CD14-positive monocyte (primary cell): ENCODE measurements around the gene PAOX. TPM values are rescaled to one million over a fixed set of nuclear protein-coding genes. Genes with fewer than 3 reads are reported as not detected.

Experiments used
- DNase-seq, 3 donors: peaks; one replicate each; pipeline ENCODE4 v3.0.0-alpha.2; 2011 to 2022
- H2AFZ ChIP-seq: 2 replicates; pipeline ENCODE4 v1.6.0; 2012; ENCODE audit warnings: mild to moderate bottlenecking, low read depth, low read length, inconsistent platforms; ENCODE audit not compliant: insufficient read depth, poor library complexity, severe bottlenecking
- H3K27ac ChIP-seq, 2 donors: 1 replicate in 1 of 2; 2 replicates in 1 of 2; pipeline ENCODE4 v1.5.1; 2012 to 2013; ENCODE audit warnings: low read length in 2 of 2, control low read depth in 1 of 2, inconsistent platforms in 1 of 2, low read depth in 1 of 2, mild to moderate bottlenecking in 1 of 2
- H3K27me3 ChIP-seq, 2 donors: one replicate each; pipeline versions ENCODE4 v1.6.0 to v1.6.1; 2011 to 2013; ENCODE audit warnings: low read length in 2 of 2; ENCODE audit not compliant: control insufficient read depth in 2 of 2, insufficient read depth in 2 of 2
- H3K36me3 ChIP-seq, 2 donors: replicated peaks in 1 of 2; 1 replicate in 1 of 2; 2 replicates in 1 of 2; pipeline versions ENCODE4 v1.5.1 to v1.6.1; 2012 to 2013; ENCODE audit warnings: low read length in 2 of 2, control low read depth in 1 of 2, inconsistent platforms in 1 of 2, mild to moderate bottlenecking in 1 of 2; ENCODE audit not compliant: insufficient read depth in 2 of 2, control insufficient read depth in 1 of 2
- H3K4me1 ChIP-seq, 2 donors: 1 replicate in 1 of 2; 2 replicates in 1 of 2; pipeline versions ENCODE4 v1.5.1 to v1.6.1; 2012 to 2013; ENCODE audit warnings: low read length in 2 of 2, control low read depth in 1 of 2, inconsistent platforms in 1 of 2, mild to moderate bottlenecking in 1 of 2, moderate library complexity in 1 of 2; ENCODE audit not compliant: insufficient read depth in 2 of 2, control insufficient read depth in 1 of 2
- H3K4me2 ChIP-seq: replicated peaks from 2 replicates; pipeline ENCODE3; 2012; ENCODE audit warnings: low read length, moderate library complexity, mild to moderate bottlenecking; ENCODE audit not compliant: poor library complexity, severe bottlenecking; ENCODE audit errors: extremely low read depth
- H3K4me3 ChIP-seq, 3 experiments: fragments of 200-600 bp in 1 of 3; sonication (generic) in 1 of 3; replicated peaks in 1 of 3; 1 replicate in 2 of 3; 2 replicates in 1 of 3; pipeline ENCODE4 v1.5.1; 2011 to 2013; ENCODE audit warnings: low read length in 3 of 3, mild to moderate bottlenecking in 3 of 3, control low read depth in 2 of 3, low read depth in 2 of 3, inconsistent platforms in 1 of 3, moderate library complexity in 1 of 3
- H3K79me2 ChIP-seq: 2 replicates; pipeline ENCODE4 v1.6.0; 2012; ENCODE audit warnings: mild to moderate bottlenecking, control low read depth, inconsistent platforms, low read length, moderate library complexity; ENCODE audit not compliant: insufficient read depth
- H3K9ac ChIP-seq: 2 replicates; pipeline ENCODE4 v1.6.0; 2017; ENCODE audit warnings: low read length, mild to moderate bottlenecking; ENCODE audit not compliant: insufficient read depth, poor library complexity, severe bottlenecking
- H3K9me3 ChIP-seq, 2 donors: replicated peaks in 1 of 2; 1 replicate in 1 of 2; 2 replicates in 1 of 2; pipeline versions ENCODE4 v1.5.1 to v1.6.1; 2012 to 2013; ENCODE audit warnings: low read length in 2 of 2, control low read depth in 1 of 2; ENCODE audit not compliant: control insufficient read depth in 1 of 2, insufficient read depth in 1 of 2
- H4K20me1 ChIP-seq: 2 replicates; pipeline ENCODE4 v1.6.0; 2012; ENCODE audit warnings: mild to moderate bottlenecking, low read length, control low read depth, moderate library complexity; ENCODE audit not compliant: insufficient read depth
- H3K27ac Mint-ChIP-seq, 7 donors: one replicate each; pipeline ENCODE4 v1.8.0; 2020; ENCODE audit warnings: mild to moderate bottlenecking in 7 of 7, mixed read lengths in 7 of 7, moderate library complexity in 6 of 7, inconsistent platforms in 2 of 7
- H3K27me3 Mint-ChIP-seq, 3 donors: one replicate each; pipeline ENCODE4 v1.8.0; 2021 to 2022; ENCODE audit warnings: low read depth in 3 of 3, mild to moderate bottlenecking in 3 of 3, mixed read lengths in 3 of 3, moderate library complexity in 3 of 3, inconsistent platforms in 1 of 3
- H3K36me3 Mint-ChIP-seq, 2 donors: one replicate each; pipeline ENCODE4 v1.8.0; 2020; ENCODE audit warnings: mixed read lengths in 2 of 2, inconsistent platforms in 1 of 2, mild to moderate bottlenecking in 1 of 2
- H3K4me1 Mint-ChIP-seq: one replicate; pipeline ENCODE4 v1.8.0; 2020; ENCODE audit warnings: mild to moderate bottlenecking, mixed read lengths
- H3K4me3 Mint-ChIP-seq, 2 donors: one replicate each; pipeline ENCODE4 v1.8.0; 2020; ENCODE audit warnings: mild to moderate bottlenecking in 2 of 2, mixed read lengths in 2 of 2, moderate library complexity in 1 of 2
- H3K9me3 Mint-ChIP-seq, 7 donors: one replicate each; pipeline ENCODE4 v1.8.0; 2020 to 2022; ENCODE audit warnings: mixed read lengths in 7 of 7, mild to moderate bottlenecking in 6 of 7, moderate library complexity in 6 of 7, inconsistent platforms in 2 of 7
- WGBS: methylation state at CpG from one replicate; pipeline ENCODE4 v1.1.5; 2013; ENCODE audit warnings: missing lambda C conversion rate; ENCODE audit not compliant: insufficient coverage; 5-methylcytosine and 5-hydroxymethylcytosine counted together
- intact Hi-C, 2 donors: fragments of 100-400 bp; cut with micrococcal nuclease; formaldehyde crosslinking; loops; one replicate each; pipeline versions ENCODE4 v1.15.0 to v1.15.1; 2023
- polyA plus RNA-seq, 3 donors: library from polyadenylated mRNA; depleted of rRNA in 1 of 3; unstranded in 2 of 3; stranded (reverse) in 1 of 3; fragments of 300-500 nt in 2 of 3; fragments of >200 nt in 1 of 3; fragmentation: Illumina TruSeq in 2 of 3; gene quantifications; 1 replicate in 2 of 3; 2 replicates in 1 of 3; pipeline ENCODE4 v1.2.3, GENCODE V29; 2012 to 2021
- TF ChIP-seq, protein P1 (sequence below): fragments of 200-600 bp; IDR thresholded peaks from one replicate; pipeline ENCODE4 v1.8.0; 2022; ENCODE audit warnings: antibody characterized with exemption, mild to moderate bottlenecking

Gene PAOX
- polyA plus RNA-seq, 3 donors: 3.9 to 9.5 (median 9.3) TPM

DNA sequence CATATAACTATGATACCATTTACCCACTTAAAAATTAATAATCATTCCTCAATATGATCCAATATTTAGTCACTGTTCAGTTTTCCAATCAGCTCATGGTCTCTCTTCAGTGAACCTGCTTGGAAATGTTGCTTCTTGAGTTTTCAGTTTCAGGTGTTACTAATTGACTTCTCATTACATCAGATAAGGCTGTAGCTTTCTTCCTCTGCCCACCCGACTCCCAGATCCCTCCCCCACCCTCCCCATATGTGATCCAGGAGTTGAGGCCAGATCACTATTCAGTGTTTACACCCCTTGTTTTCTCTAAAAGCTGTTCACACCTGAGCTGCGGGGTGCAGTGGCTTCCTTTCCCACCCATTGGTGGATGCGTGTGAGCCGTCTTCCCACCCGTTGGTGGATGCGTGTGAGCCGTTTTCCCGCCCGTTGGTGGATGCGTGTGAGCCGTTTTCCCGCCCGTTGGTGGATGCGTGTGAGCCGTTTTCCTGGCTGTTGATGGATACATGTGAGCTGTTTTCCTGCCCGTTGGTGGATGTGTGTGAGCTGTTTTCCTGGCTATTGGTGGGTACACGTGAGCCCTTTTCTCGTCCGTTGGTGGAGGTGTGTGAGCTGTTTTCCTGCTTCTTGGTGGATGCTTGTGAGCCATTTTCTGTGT, 11.7 kb downstream of the PAOX start:
- peaks cover 0 to 2% (median 0%) of the 10 kb centered on the region in 7 donors for H3K9me3 Mint-ChIP-seq
- H3K9me3 ChIP-seq: no peaks in the 10 kb centered on the region
- peaks cover 0 to 2% (median 0%) of the 10 kb centered on the region in 3 donors for H3K27me3 Mint-ChIP-seq
- H3K79me2 ChIP-seq: peaks cover 13% of the 10 kb centered on the region
- intact Hi-C loops: no loop called here
- H3K36me3 ChIP-seq: peaks cover 0 to 2% of the 10 kb centered on the region in 2 donors
- WGBS: 97% methylated on average over 16 of the region's 19 CpGs
- no peaks in the 10 kb centered on the region for H4K20me1 ChIP-seq
- H3K4me1 ChIP-seq: peaks cover 37 to 41% of the 10 kb centered on the region in 2 donors
- TF ChIP-seq, protein P1, sequence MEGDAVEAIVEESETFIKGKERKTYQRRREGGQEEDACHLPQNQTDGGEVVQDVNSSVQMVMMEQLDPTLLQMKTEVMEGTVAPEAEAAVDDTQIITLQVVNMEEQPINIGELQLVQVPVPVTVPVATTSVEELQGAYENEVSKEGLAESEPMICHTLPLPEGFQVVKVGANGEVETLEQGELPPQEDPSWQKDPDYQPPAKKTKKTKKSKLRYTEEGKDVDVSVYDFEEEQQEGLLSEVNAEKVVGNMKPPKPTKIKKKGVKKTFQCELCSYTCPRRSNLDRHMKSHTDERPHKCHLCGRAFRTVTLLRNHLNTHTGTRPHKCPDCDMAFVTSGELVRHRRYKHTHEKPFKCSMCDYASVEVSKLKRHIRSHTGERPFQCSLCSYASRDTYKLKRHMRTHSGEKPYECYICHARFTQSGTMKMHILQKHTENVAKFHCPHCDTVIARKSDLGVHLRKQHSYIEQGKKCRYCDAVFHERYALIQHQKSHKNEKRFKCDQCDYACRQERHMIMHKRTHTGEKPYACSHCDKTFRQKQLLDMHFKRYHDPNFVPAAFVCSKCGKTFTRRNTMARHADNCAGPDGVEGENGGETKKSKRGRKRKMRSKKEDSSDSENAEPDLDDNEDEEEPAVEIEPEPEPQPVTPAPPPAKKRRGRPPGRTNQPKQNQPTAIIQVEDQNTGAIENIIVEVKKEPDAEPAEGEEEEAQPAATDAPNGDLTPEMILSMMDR: no peak
- no peaks in the 10 kb centered on the region for H3K27me3 ChIP-seq
- H3K4me3 Mint-ChIP-seq: no peak overlapping the region
- H3K4me3 ChIP-seq: no peak overlapping the region
- H3K36me3 Mint-ChIP-seq: peaks cover 7% of the 10 kb centered on the region in 2 donors
- peak overlapping the region in 3 of 7 donors; percentile 0 to 69 (median 42) for H3K27ac Mint-ChIP-seq
- H2AFZ ChIP-seq: no peak overlapping the region
- H3K4me1 Mint-ChIP-seq: peaks cover 37% of the 10 kb centered on the region
- no peak overlapping the region for H3K4me2 ChIP-seq
- no peak overlapping the region for H3K27ac ChIP-seq
- no peak overlapping the region for H3K9ac ChIP-seq
- DNase-seq: no peak

DNA sequence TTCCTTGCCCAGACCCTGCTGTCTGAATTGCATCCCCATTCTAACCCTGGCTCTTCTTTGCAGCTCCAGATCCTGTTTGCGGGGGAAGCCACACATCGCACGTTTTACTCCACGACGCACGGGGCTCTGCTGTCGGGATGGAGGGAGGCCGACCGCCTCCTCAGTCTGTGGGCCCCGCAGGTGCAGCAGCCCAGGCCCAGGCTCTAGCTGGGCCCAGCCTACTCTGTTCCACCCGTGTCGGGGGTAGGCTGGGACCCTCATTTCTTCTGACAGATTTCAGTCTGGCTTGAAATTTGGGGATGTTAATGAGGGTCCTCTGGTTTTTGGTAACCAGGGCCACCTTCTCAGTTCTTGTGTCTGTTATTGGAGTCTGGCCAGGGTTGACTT, 12.2 kb downstream of the PAOX start:
- H3K27me3 ChIP-seq: no peaks in the 10 kb centered on the region
- no peak overlapping the region for H3K27ac ChIP-seq
- no peak overlapping the region for H3K4me3 Mint-ChIP-seq
- WGBS: 97% methylated on average over 12 of the region's 12 CpGs
- TF ChIP-seq, protein P1: no peak
- no peaks in the 10 kb centered on the region for H4K20me1 ChIP-seq
- H3K27ac Mint-ChIP-seq: peak overlapping the region in 2 of 7 donors; percentile 0 to 77
- H3K9me3 ChIP-seq: no peaks in the 10 kb centered on the region
- no peak overlapping the region for H3K4me3 ChIP-seq
- H3K4me1 Mint-ChIP-seq: peaks cover 37% of the 10 kb centered on the region
- no peak for DNase-seq
- peaks cover 2 to 7% of the 10 kb centered on the region in 2 donors for H3K36me3 ChIP-seq
- H3K36me3 Mint-ChIP-seq: peaks cover 7 to 11% of the 10 kb centered on the region in 2 donors
- H3K4me2 ChIP-seq: no peak overlapping the region
- H3K9me3 Mint-ChIP-seq: peaks cover 0 to 2% (median 0%) of the 10 kb centered on the region in 7 donors
- intact Hi-C loops: no loop called here
- H2AFZ ChIP-seq: no peak overlapping the region
- no peak overlapping the region for H3K9ac ChIP-seq
- peaks cover 18% of the 10 kb centered on the region for H3K79me2 ChIP-seq
- H3K27me3 Mint-ChIP-seq: peaks cover 0 to 2% (median 0%) of the 10 kb centered on the region in 3 donors
- peaks cover 37 to 41% of the 10 kb centered on the region in 2 donors for H3K4me1 ChIP-seq
